Heart left ventricle (tissue), 13 donors: ENCODE data around the gene ACVR1.

ENCODE experiments used
- CTCF ChIP-seq, 12 donors: fragments of 200-600 bp; sonication (generic) in 4 of 12; IDR thresholded peaks; one replicate each; pipeline versions ENCODE4 v1.5.0 to v1.8.0; 2018 to 2022; ENCODE audit warnings: antibody characterized with exemption in 12 of 12, mild to moderate bottlenecking in 5 of 12
- POLR2A ChIP-seq, 2 donors: fragments of 450-650 bp; IDR thresholded peaks; one replicate each; pipeline ENCODE4 v1.6.1; 2017; ENCODE audit warnings: antibody characterized with exemption in 2 of 2, mild to moderate bottlenecking in 2 of 2, moderate library complexity in 2 of 2
- donor health status: ischemic (EF 13 %, LVEDD 7.1; RV severe dilation, severe dysfunction).
- donor health status: DM: no; HTN: yes; CAD: no.
- donor health status: DM: no; HTN: no; CAD: no.
- donor health status: ischemic (EF 25% LVEDD 6.9; RV normal size, moderate dysfunction).
- donor health status: ischemic (EF 25% LVEDD 5.7; RV mildly dilated, moderate dysfunction).
- donor health status: ischemic (EF 35%, LVEDD 5.7; RV mildly dilated, moderate dysfunction).
- donor health status: nonischemic (EF 11% LVEDD 7.7; RV severe dilation, severe dysfunction).
- donor health status: DM: yes; HTN: yes; CAD: no.
- donor health status: PGD.
- donor health status: ischemic (EF 29% LVEDD 5.4; RV normal size, mild dysfunction).
- donor health status: nonischemic (EF 23%, LVEDD 6.1; RV moderate dilation, normal function).

- TF ChIP-seq CTCF (IDR thresholded peaks at IDR 0.05) (no peak), POLR2A (IDR thresholded peaks at IDR 0.05) (no peak)
These were observed 35.1 kb upstream of the ACVR1 start for GRCh38 chr2:157911246-157911645.
